ENCODE measurements around the gene P2RY13.

DNA sequence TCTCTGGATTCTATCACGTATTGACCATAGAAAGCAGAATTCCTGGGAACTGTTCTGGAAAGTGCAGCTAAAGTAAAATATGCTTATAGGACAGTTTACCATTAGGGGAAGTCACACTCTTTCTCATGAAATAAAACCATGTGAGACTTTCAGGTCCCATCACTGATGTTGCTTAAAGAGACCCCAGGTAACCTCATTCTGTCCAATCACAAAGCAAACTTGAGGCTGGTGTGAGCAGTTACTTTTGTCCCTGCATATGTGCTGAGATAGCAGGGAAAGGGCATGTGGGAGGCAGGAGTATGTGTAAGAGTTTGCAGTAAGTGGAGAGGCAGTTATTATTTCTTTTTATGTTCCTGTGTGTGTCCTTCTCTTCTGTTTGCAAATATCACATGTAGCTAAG, 28.8 kb downstream of the P2RY13 start:
- TF ChIP-seq, protein P1, sequence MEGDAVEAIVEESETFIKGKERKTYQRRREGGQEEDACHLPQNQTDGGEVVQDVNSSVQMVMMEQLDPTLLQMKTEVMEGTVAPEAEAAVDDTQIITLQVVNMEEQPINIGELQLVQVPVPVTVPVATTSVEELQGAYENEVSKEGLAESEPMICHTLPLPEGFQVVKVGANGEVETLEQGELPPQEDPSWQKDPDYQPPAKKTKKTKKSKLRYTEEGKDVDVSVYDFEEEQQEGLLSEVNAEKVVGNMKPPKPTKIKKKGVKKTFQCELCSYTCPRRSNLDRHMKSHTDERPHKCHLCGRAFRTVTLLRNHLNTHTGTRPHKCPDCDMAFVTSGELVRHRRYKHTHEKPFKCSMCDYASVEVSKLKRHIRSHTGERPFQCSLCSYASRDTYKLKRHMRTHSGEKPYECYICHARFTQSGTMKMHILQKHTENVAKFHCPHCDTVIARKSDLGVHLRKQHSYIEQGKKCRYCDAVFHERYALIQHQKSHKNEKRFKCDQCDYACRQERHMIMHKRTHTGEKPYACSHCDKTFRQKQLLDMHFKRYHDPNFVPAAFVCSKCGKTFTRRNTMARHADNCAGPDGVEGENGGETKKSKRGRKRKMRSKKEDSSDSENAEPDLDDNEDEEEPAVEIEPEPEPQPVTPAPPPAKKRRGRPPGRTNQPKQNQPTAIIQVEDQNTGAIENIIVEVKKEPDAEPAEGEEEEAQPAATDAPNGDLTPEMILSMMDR (IDR thresholded peaks at IDR 0.05), result no peak
- no peak for TF ChIP-seq EZH2 (IDR thresholded peaks at IDR 0.05; ENCODE audit: borderline replicate concordance, insufficient read depth, low read depth, low read length, poor library complexity, severe bottlenecking)

Data from B cell (primary cell).